Activated T-cell treated with anti-CD3 and anti-CD28 coated beads, Interleukin-2, amount 50 U/mL, for 24 hours (primary cell): Measurements from ENCODE around the gene ENOPH1.
A peak's percentile ranks its signal among the peaks of the same experiment; 100 is the strongest.

Source experiments
- DNase-seq: peaks from one replicate; pipeline ENCODE4 v3.0.0-alpha.2; 2020
- H3K27ac Mint-ChIP-seq: 2 replicates; pipeline ENCODE4 v1.8.0; 2020; ENCODE audit warnings: mild to moderate bottlenecking, mixed read lengths
- H3K27me3 Mint-ChIP-seq: 2 replicates; pipeline ENCODE4 v1.8.0; 2020; ENCODE audit warnings: mixed read lengths
- H3K36me3 Mint-ChIP-seq: 2 replicates; pipeline ENCODE4 v1.8.0; 2020; ENCODE audit warnings: low read depth, mixed read lengths
- H3K4me1 Mint-ChIP-seq: 2 replicates; pipeline ENCODE4 v1.8.0; 2020; ENCODE audit warnings: low read depth, mixed read lengths
- H3K4me3 Mint-ChIP-seq: 2 replicates; pipeline ENCODE4 v1.8.0; 2020; ENCODE audit warnings: mild to moderate bottlenecking, moderate library complexity, mixed read lengths
- H3K9me3 Mint-ChIP-seq: 2 replicates; pipeline ENCODE4 v1.8.0; 2020; ENCODE audit warnings: mixed read lengths

Gene ENOPH1

DNA sequence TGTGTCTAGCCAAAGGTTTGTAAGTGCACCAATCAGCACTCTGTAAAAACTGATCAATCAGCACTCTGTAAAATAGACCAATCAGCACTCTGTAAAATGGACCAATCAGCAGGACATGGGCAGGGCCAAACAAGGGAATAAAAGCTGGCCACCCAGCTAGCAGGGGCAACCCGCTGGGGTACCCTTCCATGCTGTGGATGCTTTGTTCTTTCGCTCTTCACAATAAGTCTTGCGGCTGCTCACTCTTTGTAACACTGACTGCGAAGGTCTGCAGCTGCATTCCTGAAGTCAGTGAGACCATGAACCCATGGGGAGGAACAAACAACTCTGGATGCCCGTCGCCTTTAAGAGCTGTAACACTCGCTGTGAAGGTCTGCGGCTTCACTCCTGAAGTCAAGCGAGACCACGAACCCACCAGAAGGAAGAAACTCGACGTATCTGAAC lies 14.4 kb upstream of the ENOPH1 start:
- H3K4me1 Mint-ChIP-seq, result peaks cover 8% of the 10 kb centered on the region
- no peaks in the 10 kb centered on the region for H3K36me3 Mint-ChIP-seq
- H3K27ac Mint-ChIP-seq, result no peak overlapping the region
- H3K4me3 Mint-ChIP-seq, result no peak overlapping the region
- DNase-seq, result no peak
- peaks cover 2% of the 10 kb centered on the region for H3K9me3 Mint-ChIP-seq
- peaks cover 28% of the 10 kb centered on the region for H3K27me3 Mint-ChIP-seq

DNA sequence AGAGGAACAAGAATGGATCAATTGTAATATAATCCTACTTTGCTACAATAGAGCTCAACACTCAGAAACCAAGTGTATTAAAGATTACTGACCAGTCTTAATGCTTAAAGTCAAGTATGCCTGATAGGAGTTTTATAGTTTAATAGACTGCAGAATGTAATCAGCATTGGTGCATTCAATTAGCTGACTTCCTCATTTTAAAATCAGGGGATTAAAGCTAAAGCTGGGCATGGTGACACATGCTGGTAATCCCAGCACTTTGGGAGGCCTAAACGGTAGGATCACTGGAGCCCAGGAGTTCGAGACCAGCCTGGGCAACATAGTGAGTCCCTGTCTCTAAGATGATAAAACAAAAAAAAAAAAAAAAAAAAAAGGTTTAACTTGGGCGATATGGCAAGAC lies 10.9 kb upstream of the ENOPH1 start:
- Mint-ChIP-seq H3K36me3 (peaks cover 24% of the 10 kb centered on the region), H3K9me3 (no peaks in the 10 kb centered on the region), H3K27me3 (peaks cover 28% of the 10 kb centered on the region), H3K4me1 (peaks cover 23% of the 10 kb centered on the region), H3K27ac (no peak overlapping the region), H3K4me3 (no peak overlapping the region)
- no peak for DNase-seq

DNA sequence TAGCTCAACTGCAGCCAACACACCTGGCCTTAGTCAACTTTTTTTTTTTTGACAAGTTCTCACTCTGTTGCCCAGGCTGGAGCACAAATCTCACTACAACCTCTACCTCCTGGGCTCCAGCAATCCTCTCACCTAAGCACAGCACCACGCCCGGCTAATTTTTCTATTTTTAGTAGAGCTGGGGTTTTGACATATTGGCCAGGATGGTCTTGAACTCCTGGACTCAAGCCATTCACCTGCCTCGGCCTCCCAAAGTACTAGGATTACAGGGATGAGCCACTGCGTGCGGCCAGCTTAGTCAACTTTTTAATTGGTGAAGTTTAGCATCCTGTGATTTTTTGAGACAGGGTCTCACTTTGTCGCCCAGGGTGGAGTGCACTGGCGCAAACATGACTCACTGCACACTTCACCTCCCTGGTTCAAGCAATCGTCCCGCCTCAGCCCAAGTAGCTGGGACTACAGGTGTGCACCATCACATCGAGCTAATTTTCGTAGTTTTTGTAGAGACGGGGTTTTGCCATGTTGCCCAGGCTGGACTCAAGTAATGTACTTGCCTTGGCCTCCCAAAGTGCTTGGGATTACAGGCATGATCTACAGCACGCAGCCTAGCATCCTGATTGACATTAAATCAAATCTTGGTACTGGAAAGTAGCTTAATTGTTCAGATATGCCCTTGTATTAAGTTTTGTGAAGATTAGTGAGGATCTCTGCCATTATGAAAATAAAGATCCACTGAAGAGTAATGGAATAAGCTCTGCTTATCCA lies 8.4 kb upstream of the ENOPH1 start:
- H3K27ac Mint-ChIP-seq, result peak overlapping the region; percentile 12
- peaks cover 11% of the 10 kb centered on the region for H3K27me3 Mint-ChIP-seq
- DNase-seq, result no peak
- no peak overlapping the region for H3K4me3 Mint-ChIP-seq
- no peaks in the 10 kb centered on the region for H3K9me3 Mint-ChIP-seq
- peaks cover 50% of the 10 kb centered on the region for H3K36me3 Mint-ChIP-seq
- H3K4me1 Mint-ChIP-seq, result peaks cover 40% of the 10 kb centered on the region

DNA sequence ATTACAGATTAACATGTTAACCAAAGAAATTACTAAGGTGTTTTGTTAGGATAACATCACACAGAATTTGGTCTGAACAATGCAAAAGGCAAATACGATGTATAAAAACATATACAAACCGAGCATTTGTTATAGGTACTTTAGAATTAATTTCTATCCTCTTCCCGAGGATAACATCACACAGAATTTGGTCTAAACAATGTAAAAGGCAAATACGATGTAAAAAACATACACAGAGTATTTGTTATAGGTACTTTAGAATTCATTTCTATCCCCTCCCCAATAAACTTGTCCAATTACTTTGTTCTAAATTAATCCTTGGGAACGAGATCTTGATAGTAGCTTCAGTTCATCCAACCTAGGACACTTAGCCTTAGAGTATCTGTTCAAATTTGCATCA lies 7.8 kb upstream of the ENOPH1 start:
- H3K4me3 Mint-ChIP-seq, result no peak overlapping the region
- no peak for DNase-seq
- no peaks in the 10 kb centered on the region for H3K9me3 Mint-ChIP-seq
- peaks cover 7% of the 10 kb centered on the region for H3K27me3 Mint-ChIP-seq
- peaks cover 45% of the 10 kb centered on the region for H3K4me1 Mint-ChIP-seq
- H3K27ac Mint-ChIP-seq, result peak overlapping the region; percentile 88
- peaks cover 56% of the 10 kb centered on the region for H3K36me3 Mint-ChIP-seq

DNA sequence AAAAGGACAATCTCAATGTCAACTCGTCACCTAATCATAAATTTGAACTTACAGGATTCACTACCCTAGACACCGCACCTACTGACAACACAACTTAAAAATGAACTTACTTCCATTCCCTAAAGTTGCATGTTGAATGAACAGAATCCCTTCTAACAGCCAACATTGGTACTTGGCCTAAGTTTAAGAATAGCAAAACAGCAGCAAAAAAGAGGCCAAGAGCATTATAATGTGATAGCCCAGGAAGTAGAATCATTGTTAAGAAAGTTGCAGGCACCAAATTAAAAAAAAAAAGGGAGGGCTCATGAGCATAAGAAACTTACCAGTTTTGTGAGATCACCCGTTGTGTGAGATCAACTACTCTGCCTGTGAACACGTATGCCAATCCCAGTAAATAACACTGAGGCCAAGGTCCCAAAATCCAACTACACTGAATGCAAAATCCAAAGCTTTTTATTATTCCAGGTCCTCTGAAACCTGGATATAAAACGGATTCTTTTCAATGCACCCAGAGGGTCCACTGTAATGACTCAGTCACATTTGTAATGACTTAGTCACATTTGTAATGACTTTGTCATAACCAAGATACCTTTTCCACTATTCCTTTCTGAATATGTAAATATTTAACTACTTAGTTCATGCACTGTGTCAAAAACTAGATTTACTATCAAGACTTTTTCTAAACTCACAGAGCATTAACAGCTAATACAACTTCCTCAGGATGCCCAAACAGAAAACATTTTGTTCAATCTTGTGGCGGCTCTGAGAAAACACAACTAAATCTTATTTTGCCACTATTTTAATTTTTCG lies 6.9 kb upstream of the ENOPH1 start:
- H3K9me3 Mint-ChIP-seq, result no peaks in the 10 kb centered on the region
- peaks cover 47% of the 10 kb centered on the region for H3K4me1 Mint-ChIP-seq
- H3K27me3 Mint-ChIP-seq, result no peaks in the 10 kb centered on the region
- peaks cover 64% of the 10 kb centered on the region for H3K36me3 Mint-ChIP-seq
- H3K27ac Mint-ChIP-seq, result peak overlapping the region; percentile 88
- H3K4me3 Mint-ChIP-seq, result peak overlapping the region; percentile 20
- no peak for DNase-seq

DNA sequence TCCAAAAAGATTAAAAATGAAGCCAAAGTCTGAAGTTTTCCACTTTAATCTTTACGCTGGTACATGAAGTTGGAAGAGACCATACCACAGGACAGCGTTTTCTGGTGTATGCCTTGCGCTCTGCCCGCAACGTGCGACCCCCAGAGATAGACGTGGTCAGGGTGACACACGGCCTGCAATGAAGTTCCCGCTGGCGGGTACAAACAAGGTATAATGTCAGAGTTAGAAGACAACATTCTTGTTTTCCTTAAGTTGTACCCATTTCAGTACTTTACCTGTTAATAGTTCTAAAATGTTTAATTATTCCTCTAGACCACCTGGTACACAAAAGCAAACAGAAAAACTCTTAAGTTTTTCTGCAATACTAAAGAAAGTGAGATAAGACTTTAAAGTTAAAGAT lies 4.9 kb upstream of the ENOPH1 start:
- Mint-ChIP-seq H3K27ac (peak overlapping the region; percentile 91), H3K4me1 (peaks cover 48% of the 10 kb centered on the region), H3K9me3 (no peaks in the 10 kb centered on the region), H3K27me3 (no peaks in the 10 kb centered on the region), H3K4me3 (peak overlapping the region; percentile 100), H3K36me3 (peaks cover 78% of the 10 kb centered on the region)
- no peak for DNase-seq

DNA sequence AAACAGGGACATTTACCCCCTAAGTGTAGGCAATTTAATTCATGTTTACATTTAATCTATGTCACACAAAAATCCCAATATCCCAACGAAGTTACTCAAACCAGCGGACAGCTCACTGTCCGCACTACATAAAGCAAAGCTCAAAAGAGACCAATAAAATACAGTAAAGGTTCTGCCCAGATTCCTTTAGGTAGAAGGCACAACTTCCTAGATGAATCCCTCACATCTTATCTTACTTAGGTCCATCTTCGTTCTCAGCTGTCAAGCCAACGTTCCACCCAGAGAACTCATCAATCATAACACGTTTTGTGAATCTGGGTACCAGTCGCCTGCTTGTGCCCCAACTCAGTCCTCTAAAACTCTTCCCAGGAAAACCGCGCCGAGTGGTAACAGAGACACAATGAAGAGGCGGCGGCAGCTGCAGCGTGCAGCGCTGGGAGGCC lies 1.8 kb upstream of the ENOPH1 start:
- H3K4me1 Mint-ChIP-seq, result peaks cover 57% of the 10 kb centered on the region
- peak overlapping the region; percentile 100 for H3K4me3 Mint-ChIP-seq
- DNase-seq, result no peak
- H3K9me3 Mint-ChIP-seq, result no peaks in the 10 kb centered on the region
- peak overlapping the region; percentile 100 for H3K27ac Mint-ChIP-seq
- H3K27me3 Mint-ChIP-seq, result no peaks in the 10 kb centered on the region
- peaks cover 90% of the 10 kb centered on the region for H3K36me3 Mint-ChIP-seq

DNA sequence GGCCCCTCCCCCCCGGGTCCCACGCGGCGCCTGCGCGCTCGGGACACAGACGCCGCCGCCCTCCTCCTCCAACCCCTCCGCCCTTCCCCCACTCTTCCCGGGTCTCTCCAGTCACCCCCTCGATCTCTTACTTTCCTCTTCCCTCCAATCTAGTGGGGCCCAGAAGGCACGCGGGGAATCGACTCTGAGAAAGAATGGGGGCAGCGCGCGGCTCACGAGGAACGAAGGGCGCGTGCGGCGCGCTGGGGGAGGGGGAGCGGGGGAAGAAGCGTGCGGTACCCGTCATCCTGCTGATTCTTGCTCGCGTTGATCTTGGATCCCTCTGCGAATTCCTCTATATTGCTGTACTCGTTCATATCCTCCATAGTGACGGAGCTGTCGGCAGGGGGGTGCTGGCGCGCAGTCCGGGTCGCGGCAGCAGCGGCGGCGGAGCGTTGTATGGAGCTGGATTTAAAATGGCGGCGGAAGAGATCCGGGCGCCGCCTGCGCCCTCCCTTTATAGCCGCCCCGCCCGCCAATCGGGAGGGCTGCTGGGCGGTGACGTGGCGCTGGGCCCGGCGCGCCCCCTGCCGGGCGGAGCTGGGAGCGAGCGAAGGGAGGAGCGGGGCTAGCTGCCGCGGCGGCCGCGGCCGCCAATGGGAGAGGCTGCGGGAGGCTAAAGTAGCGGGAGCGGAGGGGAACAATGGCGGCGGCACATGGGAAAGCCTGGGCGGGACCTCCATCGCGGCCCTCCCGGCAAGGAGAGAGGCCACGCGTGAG lies 1.2 kb upstream of the ENOPH1 start:
- peak; percentile 98 for DNase-seq
- Mint-ChIP-seq H3K9me3 (no peaks in the 10 kb centered on the region), H3K4me1 (peaks cover 58% of the 10 kb centered on the region), H3K27ac (peak overlapping the region; percentile 100), H3K36me3 (peaks cover 90% of the 10 kb centered on the region), H3K4me3 (peak overlapping the region; percentile 100), H3K27me3 (no peaks in the 10 kb centered on the region)

DNA sequence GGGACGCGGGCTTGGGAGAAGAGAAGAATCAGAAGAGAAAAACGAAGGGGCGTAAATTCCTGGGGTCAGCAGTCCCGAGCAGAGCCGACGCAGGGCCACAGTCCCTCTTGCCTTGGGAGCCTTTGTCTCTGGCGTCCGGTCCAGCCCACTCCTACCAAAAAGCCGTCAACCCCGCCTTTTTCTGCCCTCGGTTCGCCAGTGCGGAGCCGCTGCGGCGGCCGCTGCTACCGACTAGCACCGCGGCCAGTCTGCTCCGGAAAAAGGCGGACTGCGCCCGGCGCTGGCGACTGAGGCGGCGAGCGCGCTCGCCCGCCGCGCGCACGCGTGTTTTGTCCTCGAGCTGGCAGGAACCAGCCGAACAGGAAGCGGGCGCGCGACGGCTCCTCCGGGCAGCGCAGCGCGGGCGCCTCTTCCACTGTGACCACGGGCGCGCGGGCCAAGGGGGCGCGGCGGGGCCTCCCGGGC lies 630 bp upstream of the ENOPH1 start:
- Mint-ChIP-seq H3K9me3 (no peaks in the 10 kb centered on the region), H3K4me1 (peaks cover 58% of the 10 kb centered on the region), H3K27me3 (no peaks in the 10 kb centered on the region), H3K27ac (peak overlapping the region; percentile 100), H3K4me3 (peak overlapping the region; percentile 100), H3K36me3 (peaks cover 88% of the 10 kb centered on the region)
- no peak for DNase-seq

DNA sequence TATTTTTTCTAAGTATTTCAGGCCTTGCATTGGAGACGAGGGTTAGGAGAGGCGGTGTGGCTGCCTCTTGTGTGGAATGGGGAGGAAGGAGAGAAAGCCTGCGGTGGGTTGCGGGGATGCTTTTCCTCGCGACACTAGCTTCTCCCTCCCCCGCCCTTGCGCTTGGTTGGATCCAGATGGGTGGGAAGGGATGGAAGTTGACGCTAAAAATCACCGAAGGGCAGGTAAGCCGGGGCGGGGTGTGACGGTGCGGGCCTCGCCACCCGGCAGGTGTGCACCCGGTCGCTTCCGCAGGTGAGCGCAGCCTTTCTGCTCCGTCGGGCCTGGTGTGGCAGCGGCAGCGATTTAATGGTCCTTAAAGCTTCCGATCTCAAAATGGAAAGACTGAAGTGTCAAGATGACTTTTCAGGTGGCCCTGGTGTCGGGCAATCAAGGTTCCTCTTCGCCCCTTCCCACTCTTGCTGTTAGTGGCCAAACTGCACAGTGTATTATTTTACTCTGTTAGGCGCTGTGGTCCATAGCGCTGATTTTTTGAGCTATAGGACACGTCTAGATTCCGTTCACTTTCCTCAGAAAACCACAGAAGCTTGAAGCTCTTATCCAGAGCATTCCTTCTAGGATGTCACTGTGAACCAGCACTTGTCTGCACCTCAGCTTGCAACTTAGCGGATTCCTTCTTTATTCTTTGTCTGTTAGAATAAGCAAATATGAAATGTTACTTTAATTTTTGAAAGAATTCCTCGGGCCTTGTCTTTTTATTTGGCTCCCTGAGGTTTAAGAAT lies 765 bp downstream of the ENOPH1 start:
- Mint-ChIP-seq H3K27ac (peak overlapping the region; percentile 98), H3K4me1 (peaks cover 59% of the 10 kb centered on the region), H3K4me3 (peak overlapping the region; percentile 100), H3K36me3 (peaks cover 88% of the 10 kb centered on the region), H3K9me3 (no peaks in the 10 kb centered on the region), H3K27me3 (no peaks in the 10 kb centered on the region)
- DNase-seq, result no peak

DNA sequence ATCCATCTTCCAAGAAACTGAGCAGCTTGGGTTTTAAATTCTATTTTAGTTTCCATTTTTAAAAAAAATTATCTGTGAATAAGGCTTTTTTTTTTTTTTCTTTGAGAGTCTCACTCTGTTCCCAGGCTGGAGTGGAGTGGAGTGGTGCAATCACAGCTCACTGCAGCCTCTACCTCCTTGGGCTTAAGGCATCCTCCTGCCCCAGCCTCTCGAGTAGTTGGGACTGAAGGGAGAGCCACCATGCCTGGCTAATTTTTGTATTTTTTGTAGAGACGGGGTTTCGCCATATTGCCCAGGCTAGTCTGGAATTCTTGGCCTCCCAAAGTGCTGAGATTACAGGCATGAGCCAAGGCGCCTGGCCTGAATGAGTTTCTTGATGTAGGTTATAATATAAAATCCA lies 1.4 kb downstream of the ENOPH1 start:
- Mint-ChIP-seq H3K9me3 (no peaks in the 10 kb centered on the region), H3K36me3 (peaks cover 88% of the 10 kb centered on the region), H3K27ac (peak overlapping the region; percentile 98), H3K4me1 (peaks cover 59% of the 10 kb centered on the region), H3K27me3 (no peaks in the 10 kb centered on the region), H3K4me3 (peak overlapping the region; percentile 100)
- no peak for DNase-seq

DNA sequence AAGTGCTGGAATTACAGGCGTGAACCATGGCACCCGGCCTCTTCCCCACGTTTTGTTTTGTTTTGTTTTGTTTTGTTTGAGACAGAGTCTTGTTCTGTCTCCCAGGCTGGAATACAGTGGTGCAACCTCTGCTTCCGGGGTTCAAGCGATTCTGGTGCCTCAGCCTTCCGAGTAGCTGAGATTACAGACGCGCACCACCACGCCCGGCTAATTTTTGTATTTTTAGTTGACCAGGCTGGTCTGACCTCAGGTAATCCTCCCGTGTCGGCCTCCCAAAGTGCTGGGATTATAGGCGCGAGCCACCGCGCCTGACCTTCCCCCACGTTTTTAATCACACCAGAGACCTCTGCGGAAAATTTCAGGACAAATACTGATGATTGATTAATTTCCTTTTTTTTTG lies 2.2 kb downstream of the ENOPH1 start:
- Mint-ChIP-seq H3K27ac (peak overlapping the region; percentile 98), H3K36me3 (peaks cover 88% of the 10 kb centered on the region), H3K4me3 (peak overlapping the region; percentile 100), H3K9me3 (no peaks in the 10 kb centered on the region), H3K4me1 (peaks cover 60% of the 10 kb centered on the region), H3K27me3 (no peaks in the 10 kb centered on the region)
- no peak for DNase-seq

DNA sequence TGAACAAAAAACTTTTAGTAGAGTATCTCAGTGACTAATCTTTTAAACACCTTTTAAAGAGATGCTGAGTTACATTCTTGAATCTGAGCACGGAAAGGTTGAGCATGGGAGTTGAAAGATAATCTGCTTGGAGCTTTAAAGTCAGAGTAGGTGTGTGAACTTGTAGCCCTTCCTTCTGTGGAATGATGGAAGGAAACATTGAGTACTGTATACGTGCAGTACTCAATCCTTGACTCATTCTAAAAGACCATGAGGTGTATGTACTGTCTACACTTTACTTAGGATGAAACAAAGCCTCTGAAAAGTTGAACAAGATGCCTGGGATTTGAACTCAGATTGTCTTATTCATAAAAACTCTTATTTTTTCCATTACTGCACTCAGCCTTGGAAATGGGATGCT lies 3.4 kb downstream of the ENOPH1 start:
- Mint-ChIP-seq H3K27me3 (no peaks in the 10 kb centered on the region), H3K4me3 (peak overlapping the region; percentile 63), H3K27ac (peak overlapping the region; percentile 97), H3K36me3 (peaks cover 86% of the 10 kb centered on the region), H3K4me1 (peaks cover 69% of the 10 kb centered on the region), H3K9me3 (no peaks in the 10 kb centered on the region)
- no peak for DNase-seq

DNA sequence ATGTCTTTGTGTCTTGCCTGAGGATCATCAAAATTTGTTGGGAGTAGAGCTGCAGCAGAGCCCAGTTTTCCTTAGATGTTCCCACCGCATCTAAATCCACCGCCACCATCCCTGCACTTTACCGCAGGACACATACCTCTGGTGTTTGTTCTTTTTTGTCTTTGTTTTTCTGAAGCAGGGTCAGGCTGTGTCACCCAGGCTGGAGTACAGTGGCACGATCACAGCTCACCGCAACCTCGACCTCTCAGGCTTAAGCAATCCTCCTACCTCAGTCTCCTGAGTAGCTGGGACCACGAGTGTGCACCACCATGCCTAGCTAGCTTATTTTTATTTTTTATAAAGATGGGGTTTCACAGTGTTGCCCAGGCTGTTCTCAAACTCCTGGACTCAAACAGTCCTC lies 4.6 kb downstream of the ENOPH1 start:
- Mint-ChIP-seq H3K27ac (peak overlapping the region; percentile 97), H3K36me3 (peaks cover 89% of the 10 kb centered on the region), H3K9me3 (no peaks in the 10 kb centered on the region), H3K4me1 (peaks cover 79% of the 10 kb centered on the region), H3K27me3 (no peaks in the 10 kb centered on the region), H3K4me3 (peak overlapping the region; percentile 31)
- DNase-seq, result no peak
